HEK293 (cell line): ENCODE measurements around the gene PSAPL1.

Experiments used
- CTCF ChIA-PET: fragments of 350-600 bp; formaldehyde crosslinking; extraction: SDS; loops from one replicate; lab custom pipeline; 2021; ENCODE audit warnings: antibody characterized with exemption; lab: Yijun Ruan, JAX
- POLR2A ChIA-PET: fragments of 300-600 bp; formaldehyde crosslinking; extraction: SDS; loops from one replicate; lab custom pipeline; 2020; ENCODE audit warnings: antibody characterized with exemption, inconsistent platforms; lab: Yijun Ruan, JAX
- H3K27ac ChIP-seq: fragments of 200-500 bp; sonication (Bioruptor generic); 2 replicates; pipeline ENCODE4 v1.5.1; 2014; ENCODE audit warnings: low read depth, low read length, control low read depth, inconsistent platforms; ENCODE audit errors: extremely low read depth
- H3K36me3 ChIP-seq, 2 experiments: fragments of 200-500 bp in 1 of 2; sonication (Bioruptor generic) in 1 of 2; 1 replicate in 1 of 2; 2 replicates in 1 of 2; pipeline ENCODE4 v1.5.1; 2014 to 2017; ENCODE audit warnings: inconsistent platforms in 2 of 2, low read length in 2 of 2; ENCODE audit not compliant: control insufficient read depth in 2 of 2, insufficient read depth in 1 of 2
- H3K4me1 ChIP-seq: fragments of 200-500 bp; sonication (Bioruptor generic); 2 replicates; pipeline ENCODE4 v1.5.1; 2014; ENCODE audit warnings: mild to moderate bottlenecking, low read length, inconsistent platforms; ENCODE audit not compliant: control insufficient read depth, insufficient read depth
- H3K4me3 ChIP-seq: 2 replicates; pipeline ENCODE4 v1.5.1; 2011; ENCODE audit warnings: low read depth, mild to moderate bottlenecking, control low read depth, low read length, moderate library complexity
- H3K9me3 ChIP-seq: fragments of 200-500 bp; sonication (Bioruptor generic); 2 replicates; pipeline ENCODE4 v1.5.1; 2014; ENCODE audit warnings: low read depth, low read length, inconsistent platforms; ENCODE audit not compliant: control insufficient read depth, insufficient read depth
- KLF10 ChIP-seq: fragments of 450-650 bp; IDR thresholded peaks from 2 replicates; pipeline ENCODE4 v1.5.1; 2018; ENCODE audit warnings: missing biosample characterization, mild to moderate bottlenecking, missing genetic modification characterization
- KLF16 ChIP-seq: fragments of 450-650 bp; formaldehyde crosslinking; IDR thresholded peaks from 2 replicates; pipeline ENCODE4 v1.5.1; 2017; ENCODE audit warnings: missing biosample characterization, missing genetic modification characterization
- SCRT2 ChIP-seq: fragments of 450-650 bp; formaldehyde crosslinking; IDR thresholded peaks from 2 replicates; pipeline ENCODE4 v1.5.1; 2016; ENCODE audit warnings: missing biosample characterization, missing genetic modification characterization
- ZEB2 ChIP-seq: fragments of 450-650 bp; formaldehyde crosslinking; IDR thresholded peaks from 2 replicates; pipeline ENCODE4 v1.5.1; 2016; ENCODE audit warnings: missing biosample characterization, missing genetic modification characterization
- ZFP37 ChIP-seq: fragments of 450-650 bp; formaldehyde crosslinking; IDR thresholded peaks from 2 replicates; pipeline ENCODE4 v1.5.1; 2016; ENCODE audit warnings: missing biosample characterization, missing genetic modification characterization
- ZIC2 ChIP-seq: fragments of 450-650 bp; formaldehyde crosslinking; IDR thresholded peaks from 2 replicates; pipeline ENCODE4 v1.5.1; 2016; ENCODE audit warnings: missing biosample characterization, missing genetic modification characterization
- ZNF138 ChIP-seq: fragments of 450-650 bp; formaldehyde crosslinking; IDR thresholded peaks from 2 replicates; pipeline ENCODE4 v1.5.1; 2016; ENCODE audit warnings: missing biosample characterization, missing genetic modification characterization, borderline replicate concordance
- ZNF239 ChIP-seq: fragments of 450-650 bp; formaldehyde crosslinking; IDR thresholded peaks from 2 replicates; pipeline ENCODE4 v1.5.1; 2016; ENCODE audit warnings: missing biosample characterization, missing genetic modification characterization
- ZNF341 ChIP-seq: fragments of 450-650 bp; formaldehyde crosslinking; IDR thresholded peaks from 2 replicates; pipeline ENCODE4; 2016; ENCODE audit warnings: low read depth, missing biosample characterization, missing genetic modification characterization
- ZNF362 ChIP-seq: fragments of 450-650 bp; formaldehyde crosslinking; IDR thresholded peaks from 2 replicates; pipeline ENCODE4 v1.5.1; 2016; ENCODE audit warnings: missing biosample characterization, missing genetic modification characterization
- ZNF521 ChIP-seq: fragments of 450-650 bp; formaldehyde crosslinking; IDR thresholded peaks from 2 replicates; pipeline ENCODE4 v1.5.1; 2017; ENCODE audit warnings: missing biosample characterization, mild to moderate bottlenecking, missing genetic modification characterization
- ZNF629 ChIP-seq: fragments of 450-650 bp; formaldehyde crosslinking; IDR thresholded peaks from 2 replicates; pipeline ENCODE4 v1.5.1; 2017; ENCODE audit warnings: missing biosample characterization, missing genetic modification characterization
- ZNF704 ChIP-seq: fragments of 450-650 bp; formaldehyde crosslinking; IDR thresholded peaks from 2 replicates; pipeline ENCODE4 v1.5.1; 2016; ENCODE audit warnings: missing biosample characterization, missing genetic modification characterization
- ZSCAN16 ChIP-seq: fragments of 450-650 bp; formaldehyde crosslinking; IDR thresholded peaks from 2 replicates; pipeline ENCODE4 v1.5.1; 2016; ENCODE audit warnings: missing biosample characterization, missing genetic modification characterization
- ZSCAN30 ChIP-seq: fragments of 450-650 bp; IDR thresholded peaks from 2 replicates; pipeline ENCODE4 v1.5.1; 2018; ENCODE audit warnings: missing biosample characterization, mild to moderate bottlenecking, missing genetic modification characterization, moderate library complexity
- TF ChIP-seq, protein P1 (sequence below): fragments of 450-650 bp; formaldehyde crosslinking; IDR thresholded peaks from 2 replicates; pipeline ENCODE4 v1.5.1; 2017; ENCODE audit warnings: missing biosample characterization, missing genetic modification characterization
- TF ChIP-seq, protein P2 (sequence below): fragments of 450-650 bp; formaldehyde crosslinking; IDR thresholded peaks from 2 replicates; pipeline ENCODE4 v1.5.1; 2016; ENCODE audit warnings: missing biosample characterization, missing genetic modification characterization
- TF ChIP-seq, protein P3 (sequence below): fragments of 450-650 bp; formaldehyde crosslinking; IDR thresholded peaks from 2 replicates; pipeline ENCODE4 v1.5.1; 2016; ENCODE audit warnings: missing biosample characterization, missing genetic modification characterization
- TF ChIP-seq, protein P4 (sequence below): fragments of 450-650 bp; formaldehyde crosslinking; IDR thresholded peaks from 2 replicates; pipeline ENCODE4; 2016; ENCODE audit warnings: missing biosample characterization, missing genetic modification characterization

Gene PSAPL1

DNA sequence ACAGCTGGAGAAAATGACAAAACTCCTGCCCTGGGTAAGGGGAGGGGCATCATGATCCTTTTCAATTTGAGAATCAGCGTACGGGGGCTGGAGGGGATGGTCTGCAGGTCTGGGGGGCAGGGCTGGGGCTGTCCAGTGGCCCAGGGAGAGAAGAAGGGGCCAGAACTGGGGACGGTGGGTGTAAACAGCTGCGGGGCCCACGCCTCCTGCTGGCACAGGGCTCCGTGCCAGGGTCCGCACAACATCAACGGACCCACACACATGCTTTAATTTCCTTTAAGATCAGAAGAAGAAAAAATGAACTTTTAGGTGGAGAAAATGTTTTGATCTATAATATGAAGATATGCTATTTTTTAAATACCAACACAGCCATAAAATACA lies 52.1 kb downstream of the PSAPL1 start:
- CTCF ChIA-PET: no interaction called here
- POLR2A ChIA-PET: no interaction called here
- H3K27ac ChIP-seq: no peak overlapping the region

DNA sequence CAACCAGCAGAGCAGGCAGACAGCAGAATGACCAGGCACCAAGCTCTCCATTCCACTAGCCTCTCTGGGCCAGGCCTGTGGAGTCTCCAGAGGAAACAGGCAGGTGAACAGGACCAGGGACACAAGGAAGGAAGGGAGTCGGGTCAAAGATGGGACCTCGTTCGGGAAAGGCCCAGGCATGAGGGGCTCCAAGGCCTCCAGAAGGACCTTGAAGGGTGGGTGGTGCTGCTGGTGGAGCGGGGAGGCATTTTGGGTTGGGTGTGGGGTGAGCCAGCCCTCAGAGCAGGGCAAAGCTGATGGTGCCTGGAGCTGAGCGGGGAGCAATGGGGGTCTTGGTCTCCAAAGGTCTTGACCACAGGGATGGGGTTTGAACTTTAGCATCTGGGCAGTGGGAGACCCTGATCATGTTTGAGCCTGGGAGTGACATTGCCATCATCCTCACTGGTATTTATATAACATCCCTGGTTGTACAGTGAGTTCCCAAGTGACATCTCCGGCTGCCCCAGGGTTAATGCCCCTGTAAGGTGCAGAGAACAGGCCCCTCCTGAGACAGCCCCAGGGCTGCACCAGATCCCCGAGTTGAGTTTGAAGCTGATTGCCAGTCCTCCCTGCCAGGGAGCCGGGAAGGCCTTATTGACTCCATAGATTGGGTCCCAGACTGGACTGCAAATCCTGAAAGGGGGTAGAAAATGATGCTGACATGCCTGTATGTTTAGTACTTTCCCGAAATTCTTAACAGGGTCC lies 52.7 kb downstream of the PSAPL1 start:
- ChIA-PET POLR2A (no interaction called here), CTCF (interaction anchor here (0.5 kb wide), 1 partner anchor 739 kb away, joined by 5 read pairs; no protein-coding TSS in a partner anchor)
- no peak overlapping the region for H3K4me3 ChIP-seq
- H3K4me1 ChIP-seq: no peaks in the 10 kb centered on the region
- TF ChIP-seq, protein P1, sequence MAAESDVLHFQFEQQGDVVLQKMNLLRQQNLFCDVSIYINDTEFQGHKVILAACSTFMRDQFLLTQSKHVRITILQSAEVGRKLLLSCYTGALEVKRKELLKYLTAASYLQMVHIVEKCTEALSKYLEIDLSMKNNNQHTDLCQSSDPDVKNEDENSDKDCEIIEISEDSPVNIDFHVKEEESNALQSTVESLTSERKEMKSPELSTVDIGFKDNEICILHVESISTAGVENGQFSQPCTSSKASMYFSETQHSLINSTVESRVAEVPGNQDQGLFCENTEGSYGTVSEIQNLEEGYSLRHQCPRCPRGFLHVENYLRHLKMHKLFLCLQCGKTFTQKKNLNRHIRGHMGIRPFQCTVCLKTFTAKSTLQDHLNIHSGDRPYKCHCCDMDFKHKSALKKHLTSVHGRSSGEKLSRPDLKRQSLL (tag by site-specific recombination): no peak
- TF ChIP-seq KLF10 (tag by site-specific recombination) (no peak), ZSCAN16 (tag by site-specific recombination) (no peak), ZNF521 (no peak), ZNF341 (tag by site-specific recombination) (no peak), ZIC2 (tag by site-specific recombination) (no peak), KLF16 (tag by site-specific recombination) (no peak), ZNF138 (tag by site-specific recombination) (no peak), ZSCAN30 (no peak), ZNF704 (tag by site-specific recombination) (no peak)
- TF ChIP-seq, protein P2, sequence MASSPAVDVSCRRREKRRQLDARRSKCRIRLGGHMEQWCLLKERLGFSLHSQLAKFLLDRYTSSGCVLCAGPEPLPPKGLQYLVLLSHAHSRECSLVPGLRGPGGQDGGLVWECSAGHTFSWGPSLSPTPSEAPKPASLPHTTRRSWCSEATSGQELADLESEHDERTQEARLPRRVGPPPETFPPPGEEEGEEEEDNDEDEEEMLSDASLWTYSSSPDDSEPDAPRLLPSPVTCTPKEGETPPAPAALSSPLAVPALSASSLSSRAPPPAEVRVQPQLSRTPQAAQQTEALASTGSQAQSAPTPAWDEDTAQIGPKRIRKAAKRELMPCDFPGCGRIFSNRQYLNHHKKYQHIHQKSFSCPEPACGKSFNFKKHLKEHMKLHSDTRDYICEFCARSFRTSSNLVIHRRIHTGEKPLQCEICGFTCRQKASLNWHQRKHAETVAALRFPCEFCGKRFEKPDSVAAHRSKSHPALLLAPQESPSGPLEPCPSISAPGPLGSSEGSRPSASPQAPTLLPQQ (tag by site-specific recombination): no peak
- TF ChIP-seq, all 188 proteins: peak for 0
- Histone ChIP-seq H3K9me3 (no peaks in the 10 kb centered on the region), H3K36me3 (no peaks in the 10 kb centered on the region), H3K27ac (no peak overlapping the region)

More for the DNA sequence above, 52.1 kb downstream of the PSAPL1 start:
- H3K4me3 ChIP-seq: no peak overlapping the region
- TF ChIP-seq, protein P1 (tag by site-specific recombination): no peak
- TF ChIP-seq ZNF239 (tag by site-specific recombination) (no peak), ZNF629 (tag by site-specific recombination) (no peak), SCRT2 (tag by site-specific recombination) (no peak), ZNF362 (tag by site-specific recombination) (no peak), ZEB2 (no peak), ZFP37 (tag by site-specific recombination) (no peak)
- TF ChIP-seq, protein P3, sequence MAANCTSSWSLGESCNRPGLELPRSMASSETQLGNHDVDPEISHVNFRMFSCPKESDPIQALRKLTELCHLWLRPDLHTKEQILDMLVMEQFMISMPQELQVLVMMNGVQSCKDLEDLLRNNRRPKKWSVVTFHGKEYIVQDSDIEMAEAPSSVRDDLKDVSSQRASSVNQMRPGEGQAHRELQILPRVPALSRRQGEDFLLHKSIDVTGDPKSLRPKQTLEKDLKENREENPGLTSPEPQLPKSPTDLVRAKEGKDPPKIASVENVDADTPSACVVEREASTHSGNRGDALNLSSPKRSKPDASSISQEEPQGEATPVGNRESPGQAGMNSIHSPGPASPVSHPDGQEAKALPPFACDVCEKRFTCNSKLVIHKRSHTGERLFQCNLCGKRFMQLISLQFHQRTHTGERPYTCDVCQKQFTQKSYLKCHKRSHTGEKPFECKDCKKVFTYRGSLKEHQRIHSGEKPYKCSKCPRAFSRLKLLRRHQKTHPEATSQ: no peak
- TF ChIP-seq, protein P4, sequence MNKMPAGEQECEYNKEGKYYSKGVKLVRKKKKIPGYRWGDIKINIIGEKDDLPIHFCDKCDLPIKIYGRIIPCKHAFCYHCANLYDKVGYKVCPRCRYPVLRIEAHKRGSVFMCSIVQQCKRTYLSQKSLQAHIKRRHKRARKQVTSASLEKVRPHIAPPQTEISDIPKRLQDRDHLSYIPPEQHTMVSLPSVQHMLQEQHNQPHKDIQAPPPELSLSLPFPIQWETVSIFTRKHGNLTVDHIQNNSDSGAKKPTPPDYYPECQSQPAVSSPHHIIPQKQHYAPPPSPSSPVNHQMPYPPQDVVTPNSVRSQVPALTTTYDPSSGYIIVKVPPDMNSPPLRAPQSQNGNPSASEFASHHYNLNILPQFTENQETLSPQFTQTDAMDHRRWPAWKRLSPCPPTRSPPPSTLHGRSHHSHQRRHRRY (tag by site-specific recombination): no peak
- TF ChIP-seq, protein P2 (tag by site-specific recombination): no peak
- no peaks in the 10 kb centered on the region for H3K4me1 ChIP-seq
- H3K9me3 ChIP-seq: no peaks in the 10 kb centered on the region
- H3K36me3 ChIP-seq: no peaks in the 10 kb centered on the region
